LNCaP clone FGC (cell line): ENCODE measurements around the gene IRF2.

Source experiments
- DNase-seq: peaks from one replicate; pipeline ENCODE4 v3.0.0-alpha.2; 2011; ENCODE audit warnings: low read depth
- H3K4me3 ChIP-seq: 2 replicates; pipeline ENCODE4 v1.5.1; 2011; ENCODE audit warnings: mild to moderate bottlenecking, low read depth, low read length, control low read depth
- CTCF ChIP-seq: IDR thresholded peaks from 2 replicates; pipeline ENCODE4 v1.5.1; 2012; ENCODE audit warnings: mild to moderate bottlenecking; ENCODE audit not compliant: control insufficient read depth, insufficient read depth; ENCODE audit errors: extremely low read depth

IRF2 gene

DNA sequence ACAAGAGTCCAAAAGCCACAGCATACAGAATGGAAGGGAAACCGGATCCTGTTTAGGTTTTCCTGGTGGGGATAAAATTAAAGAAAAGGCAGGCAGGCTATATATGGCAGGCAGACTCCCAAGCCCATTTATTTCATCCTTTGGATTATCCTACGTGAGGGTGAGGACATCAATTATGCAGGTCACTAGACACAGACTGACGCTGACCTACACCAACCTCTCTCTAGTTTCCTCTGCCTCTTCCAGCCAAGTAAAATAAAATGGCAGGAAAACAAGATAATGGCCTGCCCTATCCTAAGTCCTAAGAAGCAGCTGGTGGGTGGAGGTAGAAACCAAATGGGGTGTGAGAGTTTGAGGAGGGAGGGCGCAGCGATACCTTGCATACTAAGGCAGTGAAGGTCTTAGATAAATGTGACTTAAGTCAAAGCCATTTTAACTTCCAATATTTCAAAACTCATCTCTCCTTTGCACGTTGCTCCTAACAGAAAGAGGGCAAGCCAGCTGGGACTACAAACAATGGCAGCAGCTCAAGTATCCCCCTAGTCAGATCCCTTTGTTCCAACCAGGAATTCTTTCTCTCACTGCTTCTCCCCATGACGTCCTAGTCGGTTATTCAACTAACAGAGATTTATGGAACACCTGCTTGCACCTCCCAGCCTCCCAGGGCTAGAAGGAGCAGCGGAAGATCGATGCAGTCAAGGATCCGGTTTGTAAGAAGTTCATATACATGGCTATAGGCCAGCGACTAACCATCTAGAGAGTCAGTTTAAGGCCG, 72.8 kb downstream of the IRF2 start:
- no peak for DNase-seq
- TF ChIP-seq CTCF: no peak
- H3K4me3 ChIP-seq: no peak overlapping the region

DNA sequence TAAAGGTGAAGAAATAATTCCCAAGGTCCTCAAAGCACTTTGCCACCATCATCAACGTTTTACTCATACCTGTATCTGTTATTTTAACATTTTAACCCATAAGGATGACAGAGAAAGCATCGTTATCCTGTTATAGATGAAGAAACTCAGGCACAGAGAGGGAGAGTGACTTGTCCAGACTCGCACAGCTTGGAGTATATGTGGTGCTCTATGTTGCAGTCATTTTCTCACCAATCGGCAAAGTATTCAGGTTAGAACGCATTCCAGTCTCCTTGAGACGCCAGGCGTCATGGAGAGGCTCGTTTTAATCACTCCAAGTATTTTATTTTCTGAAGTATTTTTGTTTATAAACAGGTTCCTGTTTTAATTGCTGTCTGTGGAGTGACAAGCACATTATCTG, 73.5 kb downstream of the IRF2 start:
- no peak for DNase-seq
- H3K4me3 ChIP-seq: no peak overlapping the region
- TF ChIP-seq CTCF: no peak

DNA sequence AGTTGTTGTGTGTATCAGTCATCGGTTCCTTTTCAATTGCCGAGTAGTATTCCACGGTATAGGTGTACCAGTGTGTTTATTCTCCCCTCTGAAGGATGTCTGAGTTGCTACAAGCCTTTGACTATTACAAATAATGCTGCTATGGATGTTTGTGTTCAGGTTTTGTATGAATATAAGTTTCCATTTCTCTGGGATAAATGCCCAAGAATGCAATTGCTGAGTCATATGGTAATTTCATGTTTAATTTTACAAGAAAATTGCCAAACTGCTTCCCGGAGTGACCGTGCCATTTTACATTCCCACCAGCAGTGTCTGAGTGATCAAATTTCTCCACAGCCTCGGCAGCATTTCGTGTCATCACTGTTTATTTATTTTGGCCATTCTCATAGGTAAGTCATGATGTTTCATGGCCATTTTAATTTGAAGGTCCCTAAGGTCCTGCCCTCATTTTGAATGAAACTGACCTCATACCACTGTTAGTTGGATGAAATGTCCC, 73.9 kb downstream of the IRF2 start:
- DNase-seq: peak; percentile 66
- TF ChIP-seq CTCF: no peak
- H3K4me3 ChIP-seq: no peak overlapping the region

DNA sequence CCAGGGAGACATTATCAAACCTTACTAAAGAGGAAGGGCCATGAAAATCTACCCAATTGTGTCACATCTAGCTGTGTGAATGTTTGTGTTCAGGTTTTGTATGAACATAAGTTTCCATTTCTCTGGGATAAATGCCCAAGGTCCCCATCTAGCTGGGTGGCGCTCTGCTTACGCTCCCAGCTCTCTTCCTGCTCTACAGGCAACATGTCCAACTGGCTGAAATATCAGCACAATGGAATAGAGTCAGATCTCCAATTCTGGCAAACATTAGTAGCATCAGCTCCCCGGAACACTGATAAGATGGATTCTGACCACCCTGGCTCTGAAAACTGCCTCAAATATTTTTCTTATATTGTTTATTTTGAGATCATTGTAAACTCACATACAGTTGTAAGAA, 74.8 kb downstream of the IRF2 start:
- TF ChIP-seq CTCF: no peak
- no peak overlapping the region for H3K4me3 ChIP-seq
- DNase-seq: no peak

DNA sequence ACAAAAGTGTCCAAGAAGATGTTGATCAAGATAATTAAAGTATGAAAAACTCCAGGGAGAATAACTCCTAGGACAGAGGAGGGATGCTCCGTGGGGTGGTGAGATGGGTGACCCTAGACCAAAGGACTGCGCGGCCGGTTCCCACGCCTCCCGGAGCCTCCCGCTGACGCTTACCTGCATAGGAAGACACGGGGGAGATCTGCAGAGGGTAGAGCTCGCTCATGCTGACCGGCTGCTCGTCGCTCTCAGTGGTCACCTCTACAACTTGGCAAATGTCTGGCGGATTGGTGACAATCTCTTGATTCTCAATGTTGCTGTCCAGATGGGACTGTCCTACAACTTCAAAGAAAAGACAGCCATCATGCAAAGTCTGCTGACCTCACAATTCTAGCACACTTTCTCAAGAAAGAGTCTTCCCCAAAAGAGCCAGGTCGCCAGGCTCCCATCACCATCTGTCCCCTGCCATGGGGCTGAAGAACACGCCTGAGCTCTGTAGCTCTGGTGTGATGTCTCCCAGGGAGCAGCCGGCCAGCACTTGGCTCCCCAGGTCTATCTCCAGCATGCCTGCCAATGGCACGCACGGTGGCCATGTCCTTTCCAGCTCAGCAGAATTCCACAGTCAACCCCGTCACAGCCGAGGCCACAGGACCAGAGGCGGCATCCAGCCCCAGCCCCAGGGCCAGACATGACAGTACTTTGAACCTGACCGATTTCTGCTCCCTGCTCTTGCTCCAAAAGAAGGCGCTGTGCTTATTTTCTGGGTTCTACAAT, 75.4 kb downstream of the IRF2 start:
- no peak overlapping the region for H3K4me3 ChIP-seq
- DNase-seq: no peak
- TF ChIP-seq CTCF: no peak

GRCh38 chr4:184397516-184398163, 76.7 kb downstream of the IRF2 start:
- no peak for TF ChIP-seq CTCF
- H3K4me3 ChIP-seq: no peak overlapping the region
- DNase-seq: no peak
